HG03558 (cell line): ENCODE results near the gene ZBTB20.

Source experiments
- ATAC-seq: cut with Tn5 transposase; IDR thresholded peaks from one replicate; pipeline ENCODE4 v1.9.1; 2021; ENCODE audit warnings: moderate number of reproducible peaks; ENCODE audit not compliant: unreplicated experiment; ENCODE audit errors: extremely low read depth

The ZBTB20 gene

DNA sequence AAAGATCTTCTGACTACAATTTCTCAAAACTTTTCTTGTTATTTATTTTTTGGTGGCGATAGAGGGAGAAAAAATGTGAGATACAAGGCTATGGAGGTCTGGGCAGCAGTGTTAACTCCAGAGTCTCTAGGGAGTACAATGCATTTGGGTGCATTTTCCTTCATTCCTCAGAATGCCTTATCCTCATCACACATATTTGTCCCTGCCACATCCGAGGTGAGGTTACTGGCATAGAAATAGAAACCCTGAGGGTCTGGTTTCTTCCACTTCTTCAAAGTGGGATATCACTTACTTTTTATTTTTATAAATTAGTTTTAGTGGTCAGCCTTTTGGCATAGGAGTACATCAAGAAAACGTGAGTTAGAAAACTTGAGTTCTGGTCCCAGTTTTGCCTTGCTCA, 702.9 kb downstream of the ZBTB20 start:
- no peak for ATAC-seq

DNA sequence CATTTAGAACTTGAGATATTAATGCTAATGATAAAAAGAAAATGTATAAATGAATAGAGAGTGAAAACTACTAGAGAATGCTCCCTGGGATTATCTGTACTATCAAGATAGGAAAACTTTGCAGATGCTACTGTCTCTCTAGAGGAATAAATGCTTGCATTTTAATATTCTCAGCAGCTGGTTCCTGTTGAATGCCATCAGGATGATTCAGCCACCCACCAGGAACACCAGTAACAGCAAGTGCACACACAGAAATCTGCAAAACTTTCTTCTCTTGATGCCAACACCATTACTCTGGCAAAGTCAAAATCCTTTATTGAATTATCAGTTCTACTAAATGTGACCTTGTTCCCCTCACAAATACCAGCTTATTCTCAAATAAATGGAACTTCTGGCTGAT, 704.8 kb downstream of the ZBTB20 start:
- no peak for ATAC-seq

DNA sequence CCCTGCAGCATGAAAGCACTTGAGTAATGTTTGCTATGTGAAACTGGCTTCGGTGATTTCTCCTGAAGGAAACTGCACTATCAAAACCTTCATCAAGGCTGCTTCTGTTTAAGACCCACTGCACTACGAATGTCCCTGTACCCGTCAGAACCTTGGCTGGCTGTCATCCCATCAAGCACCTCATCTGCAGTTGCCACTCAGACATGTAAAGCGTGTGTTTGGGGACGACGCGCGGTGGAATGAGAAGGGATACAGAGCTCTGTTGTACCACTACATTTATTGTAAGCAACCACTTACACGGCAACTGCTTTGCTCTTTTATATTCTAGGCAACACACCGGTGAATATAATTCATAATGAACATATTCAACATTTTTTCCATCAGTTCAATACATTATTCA, 705.7 kb downstream of the ZBTB20 start:
- ATAC-seq, result no peak

DNA sequence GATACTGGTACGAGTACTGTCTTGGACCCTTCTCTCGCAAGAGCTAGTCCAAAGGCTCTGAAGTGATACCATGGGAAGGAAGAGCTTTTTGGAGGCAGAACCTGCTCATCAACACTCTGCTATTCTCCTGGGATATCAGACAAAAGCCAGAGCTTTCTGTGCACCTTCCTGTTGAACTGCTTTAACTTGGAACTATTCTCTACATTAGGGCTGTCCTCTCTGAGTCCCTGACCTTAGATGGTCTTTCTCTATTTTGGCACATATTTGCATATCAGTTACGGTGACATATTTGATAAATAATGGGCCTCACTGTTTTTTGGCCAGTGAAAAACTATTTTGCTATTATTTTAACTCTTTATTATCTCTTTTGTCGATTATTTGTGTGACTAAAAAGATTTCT, 706.4 kb downstream of the ZBTB20 start:
- no peak for ATAC-seq

DNA sequence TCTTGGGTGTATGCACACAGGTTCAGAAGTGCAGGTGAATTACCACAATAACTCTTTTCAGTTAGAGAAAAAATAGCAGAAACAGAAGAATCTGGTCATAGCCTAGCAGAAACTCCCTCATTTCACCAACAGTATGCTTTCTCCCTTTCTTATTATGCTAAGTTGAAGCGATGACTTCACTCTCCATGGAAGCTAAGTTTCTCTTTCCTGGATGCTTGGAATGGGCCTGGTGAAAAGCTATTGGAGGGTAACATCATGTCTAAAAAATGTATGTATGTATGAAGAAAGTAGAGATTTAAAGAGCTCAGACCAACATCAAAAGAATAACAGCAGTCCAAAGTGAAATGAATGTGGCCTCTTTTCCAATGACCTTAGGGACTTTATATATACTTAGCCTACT, 707.8 kb downstream of the ZBTB20 start:
- ATAC-seq, result no peak

DNA sequence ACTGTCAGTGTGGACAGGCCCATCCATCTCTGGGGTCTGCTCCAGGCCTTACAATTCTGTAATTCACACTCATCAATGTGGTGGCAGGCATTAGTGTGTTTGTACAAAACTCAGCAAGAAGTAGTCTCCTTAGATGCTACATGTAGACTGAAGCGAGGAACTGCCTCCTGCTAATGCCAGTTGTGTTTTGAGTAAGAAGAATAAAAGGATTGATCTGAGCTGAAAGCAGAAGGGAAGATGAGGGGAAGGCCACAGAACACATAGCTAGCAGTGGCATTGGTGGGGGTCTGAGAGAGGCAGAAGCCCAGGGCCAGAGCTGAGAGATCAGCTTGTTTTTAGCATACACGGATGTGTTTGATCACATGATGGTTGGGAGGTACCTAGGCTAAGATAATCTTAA, 709.2 kb downstream of the ZBTB20 start:
- no peak for ATAC-seq

DNA sequence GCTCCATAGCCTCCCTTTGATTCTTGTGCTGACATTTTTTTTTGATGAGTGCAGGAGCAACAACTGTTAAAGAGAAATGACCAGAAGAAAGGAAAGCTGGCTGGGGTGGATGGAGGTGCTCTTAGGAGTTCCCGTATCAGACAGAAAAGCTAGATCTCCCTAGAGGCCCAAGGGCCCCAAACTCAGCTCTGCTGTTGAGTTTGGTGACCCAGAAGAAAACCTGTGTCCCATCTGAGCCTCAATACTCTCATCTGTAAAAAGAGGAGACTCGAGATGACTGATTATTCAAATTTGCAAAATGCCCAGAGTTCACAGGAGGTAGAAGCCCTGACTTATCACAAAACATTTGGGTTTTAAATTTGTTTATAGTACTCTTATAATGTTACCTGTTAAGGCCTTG, 710.9 kb downstream of the ZBTB20 start:
- ATAC-seq, result no peak

DNA sequence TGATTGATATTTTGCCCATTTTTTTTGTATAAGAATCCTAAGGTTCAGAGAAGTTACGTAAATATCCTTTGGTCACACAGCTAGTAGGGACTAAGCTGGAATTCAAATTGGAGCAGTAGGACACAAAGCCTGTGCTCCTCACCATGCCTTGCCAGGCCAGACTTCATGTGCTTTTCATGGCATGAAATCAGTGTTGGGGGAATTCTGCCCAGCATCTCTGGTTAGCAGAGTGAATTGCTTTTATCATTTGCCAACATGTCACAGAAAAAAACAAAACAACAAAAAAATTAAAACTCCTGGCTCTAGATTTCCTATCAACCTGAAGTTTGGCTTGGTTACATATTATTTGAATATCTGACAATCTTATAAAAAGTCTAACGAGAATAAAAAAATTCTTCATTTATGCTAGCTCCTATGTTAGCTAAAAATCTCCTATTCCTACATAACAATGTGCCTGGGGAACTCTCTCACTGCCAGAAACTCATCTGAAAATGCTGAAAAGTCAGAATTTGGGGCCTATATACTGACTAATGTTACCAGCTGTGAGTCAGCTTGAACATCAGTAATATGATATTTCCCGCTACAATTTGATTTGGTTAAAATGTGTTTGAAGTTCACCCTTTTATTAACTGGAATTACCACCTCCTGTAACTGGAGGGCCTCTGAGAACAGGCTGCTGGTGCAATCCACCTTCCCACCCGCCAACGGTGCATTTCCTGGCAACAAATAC, 711.5 kb downstream of the ZBTB20 start:
- no peak for ATAC-seq

DNA sequence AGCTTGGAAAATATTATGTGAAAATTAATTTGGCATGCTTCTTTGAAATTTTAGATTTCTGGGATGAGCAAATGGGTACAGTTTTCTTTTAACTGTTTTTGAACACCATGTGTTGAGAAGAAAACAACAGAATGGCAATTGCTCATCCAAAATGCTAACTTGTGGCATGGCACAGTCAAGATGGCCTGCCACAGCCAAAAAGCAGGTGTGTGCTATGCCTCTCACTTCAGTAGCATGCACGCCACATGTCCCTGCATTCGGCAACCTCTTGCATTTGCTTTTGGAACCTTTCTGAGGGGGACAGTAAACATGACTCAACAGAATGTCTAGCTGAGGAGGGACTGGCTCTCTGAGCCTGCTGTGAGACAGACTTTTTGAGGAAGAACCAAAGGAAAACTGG, 714.8 kb downstream of the ZBTB20 start:
- ATAC-seq, result no peak

DNA sequence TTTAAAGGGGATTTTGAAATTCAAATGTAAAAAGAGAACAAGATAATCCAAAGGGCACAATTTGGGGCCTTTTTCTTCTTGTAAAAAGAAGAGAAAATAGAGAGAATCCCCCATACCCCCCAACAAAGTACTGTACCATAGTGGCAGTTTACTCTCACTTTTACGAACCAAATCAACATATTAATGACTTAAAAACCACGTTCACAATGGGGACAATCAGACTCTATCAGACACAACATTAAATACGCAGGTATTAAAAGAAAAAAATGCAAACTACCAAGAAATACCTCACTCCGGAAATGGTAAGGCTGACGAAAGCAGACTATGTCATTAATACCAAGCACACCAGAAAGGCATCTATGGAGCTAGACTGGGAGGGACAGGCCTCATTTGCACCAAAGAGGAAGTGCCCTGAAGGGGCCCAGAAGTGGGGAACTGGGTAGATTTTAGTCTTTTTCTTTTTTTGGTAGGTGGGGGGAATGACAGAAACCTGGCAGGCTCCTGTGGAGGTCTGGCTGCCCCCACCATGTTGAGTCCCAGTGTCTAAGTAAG, 719.0 kb downstream of the ZBTB20 start:
- ATAC-seq, result peak; percentile 86

DNA sequence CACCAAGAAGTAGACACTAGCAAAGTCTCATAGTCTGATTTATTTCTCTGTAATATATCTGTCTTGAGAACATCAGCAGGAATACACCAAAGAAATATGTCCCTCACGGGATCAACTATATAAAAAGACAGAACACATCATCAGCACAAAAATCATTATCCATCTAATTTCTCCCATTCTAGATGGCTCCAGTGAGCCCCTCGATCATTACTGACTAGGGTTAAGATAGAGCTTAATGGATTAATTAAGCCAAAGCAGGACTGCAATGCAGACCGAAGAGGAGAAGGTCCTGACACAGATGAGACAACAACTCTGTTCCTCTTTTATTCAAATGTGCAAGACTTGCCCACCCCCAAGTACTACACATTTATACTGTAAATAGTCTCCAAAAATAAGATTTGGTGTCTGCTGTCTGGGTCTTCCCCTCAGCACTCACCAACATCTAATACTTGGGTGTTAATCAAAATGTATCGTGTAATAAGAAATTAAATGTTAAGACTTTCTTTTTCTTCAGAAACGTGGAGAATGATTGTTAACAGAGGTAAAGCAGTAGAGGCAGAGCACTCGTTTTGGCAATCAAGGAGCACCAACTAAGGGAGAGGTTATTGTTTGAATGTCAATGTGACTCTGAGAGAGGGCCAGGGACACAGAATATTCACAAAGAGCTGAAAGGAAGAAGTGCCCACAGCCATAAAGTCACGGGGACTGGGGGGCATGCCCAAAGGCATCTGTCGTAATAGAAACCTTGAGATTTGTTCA, 719.6 kb downstream of the ZBTB20 start:
- ATAC-seq, result no peak

DNA sequence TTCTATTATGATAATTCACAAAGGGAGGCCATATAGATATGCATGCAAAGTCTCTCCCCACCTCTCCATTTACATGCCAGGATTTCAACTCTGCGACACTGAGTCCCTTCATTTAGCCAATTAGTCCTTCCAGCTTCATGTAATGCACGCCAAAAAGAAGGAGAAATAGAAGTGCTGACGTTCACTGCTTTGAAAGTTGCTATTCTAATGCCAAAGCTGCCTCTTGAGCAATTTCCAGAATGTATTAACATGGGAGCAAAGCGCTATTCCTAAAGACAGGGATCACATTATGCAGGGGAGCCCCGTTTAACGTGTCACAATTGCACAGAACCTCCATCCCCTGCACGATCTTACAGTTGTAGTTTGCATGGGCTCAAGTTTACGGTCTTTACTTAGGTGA, 722.8 kb downstream of the ZBTB20 start:
- no peak for ATAC-seq

DNA sequence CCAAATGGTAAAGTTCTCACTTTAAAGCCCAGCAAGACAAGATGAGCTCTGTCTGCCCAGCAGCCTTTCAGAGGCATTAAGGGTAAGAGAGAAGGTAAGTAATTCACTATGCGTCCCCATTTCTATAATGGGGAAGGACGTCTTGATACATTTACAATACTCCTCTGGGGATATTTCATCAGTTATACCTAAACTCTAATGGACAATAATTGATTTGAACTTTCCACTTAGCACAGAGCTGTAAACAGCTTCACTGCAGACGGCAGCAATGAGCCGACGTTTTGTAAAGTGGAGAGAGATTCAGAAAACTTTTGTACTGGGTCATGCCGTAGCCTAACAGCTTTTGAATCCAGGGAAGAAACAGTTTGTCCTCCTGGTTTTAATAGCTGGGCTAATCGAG, 725.9 kb downstream of the ZBTB20 start:
- no peak for ATAC-seq

DNA sequence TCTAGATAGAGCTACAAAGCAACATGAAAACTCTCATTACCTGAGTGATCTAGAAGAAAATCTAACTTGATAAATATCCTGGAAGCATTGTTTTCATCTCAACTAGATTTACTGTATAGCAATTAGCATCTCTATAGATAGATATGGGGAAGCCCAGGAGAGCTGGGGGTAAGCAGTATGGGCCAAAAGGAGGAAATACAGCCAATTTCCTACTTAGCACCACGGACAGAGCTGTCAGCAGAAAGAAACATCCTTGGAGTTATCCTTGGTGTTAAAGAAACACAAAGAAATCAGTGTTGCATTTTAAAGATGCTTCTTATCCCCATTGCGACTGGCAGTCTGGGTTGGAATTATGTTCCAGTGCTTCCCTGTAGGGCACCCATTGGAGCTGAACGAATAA, 727.0 kb downstream of the ZBTB20 start:
- no peak for ATAC-seq

DNA sequence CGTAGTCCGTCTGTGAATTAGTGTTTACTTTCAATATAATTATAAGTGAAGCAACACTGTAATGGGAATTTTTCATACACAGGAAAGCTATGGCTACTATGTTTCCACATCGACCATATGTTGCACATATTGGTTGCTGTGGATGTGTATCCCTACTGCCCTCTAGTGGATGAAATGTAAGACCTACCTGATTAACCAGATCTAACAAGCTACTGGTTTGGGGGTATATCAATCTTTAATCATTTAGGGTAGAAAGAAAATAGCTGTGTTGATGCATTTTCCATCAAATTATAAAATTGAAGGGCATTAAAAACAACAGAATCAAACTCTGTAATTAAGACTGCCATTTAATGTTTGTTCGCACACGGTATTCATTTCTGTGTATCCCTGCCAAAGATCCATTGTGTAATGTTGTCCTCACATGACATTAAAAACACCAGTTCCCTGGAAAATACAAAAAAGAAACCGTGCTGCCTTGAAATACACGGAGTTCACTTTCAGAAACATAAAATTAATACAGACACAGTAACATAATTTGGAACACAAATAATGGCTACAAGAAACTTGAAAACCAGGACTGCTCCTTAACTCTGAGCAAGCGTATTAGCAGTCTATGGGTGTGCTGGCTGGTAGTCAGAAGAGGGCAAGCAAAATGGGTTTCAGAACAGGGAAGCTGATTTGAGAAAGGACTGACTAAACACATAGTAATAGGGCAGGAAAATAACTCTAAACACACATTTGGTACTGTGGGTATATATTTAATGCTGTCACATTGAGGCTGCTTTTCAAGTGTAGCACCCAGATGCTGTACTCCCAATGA, 728.2 kb downstream of the ZBTB20 start:
- peak; percentile 43 for ATAC-seq

DNA sequence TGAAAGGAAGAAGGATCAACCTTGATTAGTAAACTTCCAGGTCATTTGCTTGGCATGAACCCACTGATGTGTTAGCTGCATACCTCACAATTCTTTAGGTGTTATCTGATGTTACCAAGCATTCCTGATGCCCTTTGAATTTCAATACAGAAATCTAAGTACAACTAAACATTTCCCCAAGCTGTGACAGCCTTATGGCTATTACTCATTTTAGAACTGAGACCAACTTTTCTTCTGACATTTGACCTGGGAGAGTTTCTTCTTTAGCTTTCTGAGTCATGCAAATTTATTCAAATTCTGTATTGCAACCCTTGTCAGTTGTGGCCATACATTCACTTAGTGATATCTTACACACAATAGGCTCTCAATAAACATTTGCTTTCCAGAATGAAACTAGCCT, 729.0 kb downstream of the ZBTB20 start:
- peak; percentile 77 for ATAC-seq

DNA sequence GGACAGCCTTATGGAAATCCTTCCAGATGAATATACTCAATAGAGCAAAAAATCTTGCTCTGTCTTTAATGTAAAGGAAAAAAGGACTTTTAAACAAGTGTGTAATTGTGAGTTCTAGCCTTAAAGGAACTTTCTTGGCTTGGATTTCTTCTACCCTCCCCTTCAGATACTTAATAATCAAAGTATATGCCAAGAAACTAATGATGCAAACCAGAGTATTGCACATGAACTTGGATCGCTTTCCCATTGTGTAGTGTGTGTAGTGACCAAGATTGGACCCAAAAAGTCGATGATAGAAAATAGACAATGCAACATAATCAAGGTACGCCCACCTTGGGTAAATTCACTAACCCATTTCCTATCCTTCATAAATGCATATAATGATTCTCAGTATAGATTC, 729.4 kb downstream of the ZBTB20 start:
- ATAC-seq, result no peak

DNA sequence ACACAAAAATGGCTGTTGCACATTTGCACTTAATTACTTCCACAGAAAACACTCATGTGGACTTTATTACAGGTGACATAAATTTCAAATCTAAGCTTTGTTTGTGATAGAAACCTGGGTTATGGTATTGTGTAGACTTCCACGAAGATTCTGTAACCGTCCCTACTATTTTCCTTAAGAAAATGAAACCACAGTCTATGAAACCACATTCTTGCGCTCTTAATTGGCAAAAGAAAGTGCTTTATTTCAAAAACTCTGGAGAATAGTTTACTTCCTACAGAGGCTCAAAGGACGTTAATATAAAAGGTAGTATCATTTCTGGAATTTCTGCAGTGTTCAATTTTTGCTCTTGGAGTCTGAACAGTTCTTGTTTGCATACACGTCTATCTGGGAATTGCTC, 729.8 kb downstream of the ZBTB20 start:
- no peak for ATAC-seq

DNA sequence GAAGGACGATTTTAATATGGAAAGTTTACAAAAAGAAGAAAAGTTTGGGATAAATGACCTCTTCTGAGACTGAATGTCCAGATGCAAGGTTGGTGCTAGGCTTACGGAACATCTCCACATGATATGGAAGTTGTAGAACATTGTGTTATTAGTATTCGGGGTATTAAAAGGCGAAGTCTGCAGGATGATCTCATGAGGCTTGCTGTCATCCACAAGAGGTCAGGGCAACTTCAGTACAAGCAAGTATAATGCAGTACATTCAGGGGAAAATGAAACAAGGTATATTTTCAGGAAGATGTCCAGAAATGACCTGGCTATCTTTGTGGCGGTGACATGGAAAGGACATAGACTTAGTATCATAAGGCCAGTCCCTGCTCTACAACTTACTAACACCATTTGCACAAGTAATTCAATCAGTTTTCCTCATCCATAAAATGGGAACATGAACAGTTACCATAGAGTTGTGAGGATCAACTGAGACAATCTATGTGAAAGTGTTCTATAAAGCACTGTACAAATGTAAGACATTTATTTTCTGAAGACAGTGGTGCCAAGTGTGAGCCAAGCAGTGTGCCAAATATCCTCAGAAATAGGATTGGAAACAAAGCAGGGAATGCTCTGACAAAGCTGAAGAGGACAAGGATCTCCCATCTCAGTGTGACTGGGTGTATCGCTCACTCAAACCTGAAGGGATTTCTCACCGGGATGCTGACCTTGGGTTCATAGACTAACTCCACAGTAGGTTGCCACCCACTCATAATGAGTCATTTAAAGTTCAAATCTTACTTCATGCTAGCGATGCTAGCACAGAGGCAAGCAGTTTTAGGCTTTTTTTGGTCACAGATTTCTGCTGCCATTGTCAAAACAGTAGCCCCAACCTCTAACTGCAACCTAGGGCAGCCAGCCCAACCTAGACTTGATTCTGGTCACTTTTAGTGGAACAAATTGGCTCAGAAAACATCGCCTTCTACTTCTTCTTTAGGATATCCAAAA, 735.0 kb downstream of the ZBTB20 start:
- ATAC-seq, result no peak

DNA sequence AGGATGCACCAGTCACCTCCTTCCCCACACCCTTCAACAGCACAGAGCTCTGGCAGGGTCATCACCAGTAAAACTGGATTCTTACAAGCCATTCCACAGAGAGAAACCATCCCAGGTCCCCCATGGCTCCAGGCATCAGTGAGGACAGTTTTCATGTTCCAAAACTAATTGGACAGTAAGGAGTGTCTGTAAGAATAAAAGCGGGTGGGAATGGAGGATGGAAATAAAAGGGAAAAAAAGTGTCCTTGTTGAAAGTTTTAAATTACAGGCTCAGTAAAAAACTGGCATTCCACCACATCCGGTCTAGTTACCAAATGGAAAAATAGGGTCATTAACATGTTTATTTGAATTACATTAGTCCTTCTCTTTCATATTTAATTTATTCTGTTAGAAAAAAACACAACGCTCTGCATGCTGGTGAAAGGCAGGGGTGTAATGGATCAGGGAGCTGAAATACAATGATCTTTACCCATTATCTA, 735.9 kb downstream of the ZBTB20 start:
- no peak for ATAC-seq
